Measurements from ENCODE around the gene LRRC61.
"Not testable (repeated sequence)": the region's sequence is repeated elsewhere in the genome, so short reads cannot be mapped to it uniquely, and the experiment has no call there.

The LRRC61 gene

GRCh38 chr7:150295614-150296013 is 27.5 kb upstream of the LRRC61 start:
- not testable (repeated sequence) for H3K27me3 ChIP-seq (ENCODE audit: control insufficient read depth, insufficient read depth, low read length); H3K36me3 ChIP-seq (ENCODE audit: control insufficient read depth, low read depth, low read length); H3K4me1 ChIP-seq (ENCODE audit: control insufficient read depth, low read depth, low read length); H3K9me3 ChIP-seq (ENCODE audit: control insufficient read depth, low read depth, low read length); H3K4me3 ChIP-seq (ENCODE audit: low read length); H3K27ac ChIP-seq (ENCODE audit: low read length); H3K9ac ChIP-seq (ENCODE audit: low read length)

GRCh38 chr7:150296802-150297201 is 26.4 kb upstream of the LRRC61 start:
- H3K4me3 ChIP-seq (ENCODE audit: low read length); H3K27me3 ChIP-seq (ENCODE audit: control insufficient read depth, insufficient read depth, low read length); H3K4me1 ChIP-seq (ENCODE audit: control insufficient read depth, low read depth, low read length); H3K9ac ChIP-seq (ENCODE audit: low read length); H3K36me3 ChIP-seq (ENCODE audit: control insufficient read depth, low read depth, low read length); H3K27ac ChIP-seq (ENCODE audit: low read length); H3K9me3 ChIP-seq (ENCODE audit: control insufficient read depth, low read depth, low read length): not testable (repeated sequence)

GRCh38 chr7:150297978-150298377 is 25.2 kb upstream of the LRRC61 start:
- not testable (repeated sequence) for H3K4me3 ChIP-seq (ENCODE audit: low read length); H3K9ac ChIP-seq (ENCODE audit: low read length); H3K27ac ChIP-seq (ENCODE audit: low read length); H3K36me3 ChIP-seq (ENCODE audit: control insufficient read depth, low read depth, low read length); H3K9me3 ChIP-seq (ENCODE audit: control insufficient read depth, low read depth, low read length); H3K27me3 ChIP-seq (ENCODE audit: control insufficient read depth, insufficient read depth, low read length); H3K4me1 ChIP-seq (ENCODE audit: control insufficient read depth, low read depth, low read length)

- not testable (repeated sequence) for H3K9ac ChIP-seq (ENCODE audit: low read length); H3K9me3 ChIP-seq (ENCODE audit: control insufficient read depth, low read depth, low read length); H3K4me3 ChIP-seq (ENCODE audit: low read length); H3K27ac ChIP-seq (ENCODE audit: low read length); H3K4me1 ChIP-seq (ENCODE audit: control insufficient read depth, low read depth, low read length); H3K36me3 ChIP-seq (ENCODE audit: control insufficient read depth, low read depth, low read length)
- H3K27me3 ChIP-seq (ENCODE audit: control insufficient read depth, insufficient read depth, low read length): peaks cover 32% of the 10 kb centered on the region
Observed at GRCh38 chr7:150302908-150303310, 20.2 kb upstream of the LRRC61 start.

- not testable (repeated sequence) for H3K9ac ChIP-seq (ENCODE audit: low read length); H3K4me3 ChIP-seq (ENCODE audit: low read length); H3K27ac ChIP-seq (ENCODE audit: low read length); H3K9me3 ChIP-seq (ENCODE audit: control insufficient read depth, low read depth, low read length); H3K36me3 ChIP-seq (ENCODE audit: control insufficient read depth, low read depth, low read length); H3K4me1 ChIP-seq (ENCODE audit: control insufficient read depth, low read depth, low read length)
- peaks cover 50% of the 10 kb centered on the region for H3K27me3 ChIP-seq (ENCODE audit: control insufficient read depth, insufficient read depth, low read length)
Observed at GRCh38 chr7:150304499-150305258, 18.5 kb upstream of the LRRC61 start.

GRCh38 chr7:150305259-150305902 is 17.8 kb upstream of the LRRC61 start:
- H3K4me1 ChIP-seq (ENCODE audit: control insufficient read depth, low read depth, low read length): not testable (repeated sequence)

GRCh38 chr7:150305903-150306284 is 17.3 kb upstream of the LRRC61 start:
- H3K4me3 ChIP-seq (ENCODE audit: low read length); H3K4me1 ChIP-seq (ENCODE audit: control insufficient read depth, low read depth, low read length); H3K27ac ChIP-seq (ENCODE audit: low read length); H3K9ac ChIP-seq (ENCODE audit: low read length); H3K9me3 ChIP-seq (ENCODE audit: control insufficient read depth, low read depth, low read length); H3K36me3 ChIP-seq (ENCODE audit: control insufficient read depth, low read depth, low read length): not testable (repeated sequence)
- H3K27me3 ChIP-seq (ENCODE audit: control insufficient read depth, insufficient read depth, low read length): peaks cover 62% of the 10 kb centered on the region

More at GRCh38 chr7:150305259-150305902, 17.8 kb upstream of the LRRC61 start:
- H3K4me3 ChIP-seq (ENCODE audit: low read length); H3K36me3 ChIP-seq (ENCODE audit: control insufficient read depth, low read depth, low read length); H3K9me3 ChIP-seq (ENCODE audit: control insufficient read depth, low read depth, low read length); H3K27ac ChIP-seq (ENCODE audit: low read length); H3K9ac ChIP-seq (ENCODE audit: low read length): not testable (repeated sequence)
- H3K27me3 ChIP-seq (ENCODE audit: control insufficient read depth, insufficient read depth, low read length): peaks cover 57% of the 10 kb centered on the region

GRCh38 chr7:150306377-150306776 is 16.8 kb upstream of the LRRC61 start:
- not testable (repeated sequence) for H3K9me3 ChIP-seq (ENCODE audit: control insufficient read depth, low read depth, low read length); H3K27ac ChIP-seq (ENCODE audit: low read length); H3K4me3 ChIP-seq (ENCODE audit: low read length); H3K36me3 ChIP-seq (ENCODE audit: control insufficient read depth, low read depth, low read length); H3K9ac ChIP-seq (ENCODE audit: low read length); H3K4me1 ChIP-seq (ENCODE audit: control insufficient read depth, low read depth, low read length)
- H3K27me3 ChIP-seq (ENCODE audit: control insufficient read depth, insufficient read depth, low read length): peaks cover 67% of the 10 kb centered on the region

- Histone ChIP-seq H3K4me1 (ENCODE audit: control insufficient read depth, low read depth, low read length) (peaks cover 6% of the 10 kb centered on the region), H3K27ac (ENCODE audit: low read length) (no peak overlapping the region), H3K27me3 (ENCODE audit: control insufficient read depth, insufficient read depth, low read length) (peaks cover 75% of the 10 kb centered on the region), H3K36me3 (ENCODE audit: control insufficient read depth, low read depth, low read length) (no peaks in the 10 kb centered on the region), H3K4me3 (ENCODE audit: low read length) (no peak overlapping the region), H3K9ac (ENCODE audit: low read length) (no peak overlapping the region), H3K9me3 (ENCODE audit: control insufficient read depth, low read depth, low read length) (no peaks in the 10 kb centered on the region)
Observed at GRCh38 chr7:150307129-150307528, 16.0 kb upstream of the LRRC61 start.

- H3K4me3 ChIP-seq (ENCODE audit: low read length): no peak overlapping the region
- H3K27me3 ChIP-seq (ENCODE audit: control insufficient read depth, insufficient read depth, low read length): peaks cover 80% of the 10 kb centered on the region
- peaks cover 12% of the 10 kb centered on the region for H3K4me1 ChIP-seq (ENCODE audit: control insufficient read depth, low read depth, low read length)
- no peaks in the 10 kb centered on the region for H3K9me3 ChIP-seq (ENCODE audit: control insufficient read depth, low read depth, low read length)
- H3K27ac ChIP-seq (ENCODE audit: low read length): no peak overlapping the region
- H3K36me3 ChIP-seq (ENCODE audit: control insufficient read depth, low read depth, low read length): no peaks in the 10 kb centered on the region
- H3K9ac ChIP-seq (ENCODE audit: low read length): no peak overlapping the region
Observed at GRCh38 chr7:150307904-150308303, 15.3 kb upstream of the LRRC61 start.

GRCh38 chr7:150308575-150308974 is 14.6 kb upstream of the LRRC61 start:
- Histone ChIP-seq H3K27ac (ENCODE audit: low read length) (no peak overlapping the region), H3K27me3 (ENCODE audit: control insufficient read depth, insufficient read depth, low read length) (peaks cover 87% of the 10 kb centered on the region), H3K9me3 (ENCODE audit: control insufficient read depth, low read depth, low read length) (no peaks in the 10 kb centered on the region), H3K9ac (ENCODE audit: low read length) (no peak overlapping the region), H3K36me3 (ENCODE audit: control insufficient read depth, low read depth, low read length) (no peaks in the 10 kb centered on the region), H3K4me3 (ENCODE audit: low read length) (no peak overlapping the region), H3K4me1 (ENCODE audit: control insufficient read depth, low read depth, low read length) (peaks cover 19% of the 10 kb centered on the region)

- H3K27me3 ChIP-seq (ENCODE audit: control insufficient read depth, insufficient read depth, low read length): peaks cover 80% of the 10 kb centered on the region
- no peak overlapping the region for H3K27ac ChIP-seq (ENCODE audit: low read length)
- no peaks in the 10 kb centered on the region for H3K9me3 ChIP-seq (ENCODE audit: control insufficient read depth, low read depth, low read length)
- H3K4me3 ChIP-seq (ENCODE audit: low read length): no peak overlapping the region
- H3K36me3 ChIP-seq (ENCODE audit: control insufficient read depth, low read depth, low read length): no peaks in the 10 kb centered on the region
- H3K4me1 ChIP-seq (ENCODE audit: control insufficient read depth, low read depth, low read length): peaks cover 24% of the 10 kb centered on the region
- H3K9ac ChIP-seq (ENCODE audit: low read length): no peak overlapping the region
Observed at GRCh38 chr7:150311146-150311545, 12.0 kb upstream of the LRRC61 start.

All from iPS-18a (cell line).